ENCODE results near the gene KDM8. TPM values are rescaled to one million over a fixed set of nuclear protein-coding genes. Genes with fewer than 3 reads are reported as not detected.
"Not testable (repeated sequence)": the region's sequence is repeated elsewhere in the genome, so short reads cannot be mapped to it uniquely, and the experiment has no call there.

KDM8 gene
- total RNA-seq, 1 donor, result 6.2 TPM

DNA sequence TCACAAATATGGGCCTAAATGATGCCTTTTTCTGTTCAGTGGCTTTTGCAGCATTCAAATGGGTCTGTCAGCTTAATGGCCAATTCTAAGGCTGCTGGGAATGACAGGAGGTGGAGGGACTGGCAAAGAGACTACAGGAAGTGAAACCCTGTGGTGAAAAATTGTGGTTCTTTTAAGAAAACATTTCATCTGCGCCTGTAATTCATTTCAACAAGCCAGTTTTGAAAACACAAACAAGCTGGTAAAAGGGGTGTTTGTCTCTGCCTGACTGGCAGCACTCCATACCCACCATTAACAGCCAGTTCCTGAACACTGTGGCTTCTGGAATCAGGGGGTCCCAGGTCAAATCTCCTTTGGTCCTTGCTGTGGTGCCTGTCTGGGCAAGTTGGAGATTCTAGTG, 3.6 kb upstream of the KDM8 start:
- peak overlapping the region; percentile 67 for H2AFZ ChIP-seq (ENCODE audit: low read length)
- no peak for DNase-seq (ENCODE audit: insufficient read length, low spot score, missing footprints)
- no peak overlapping the region for H3K4me2 ChIP-seq (ENCODE audit: insufficient read depth, low read length)
- no peaks in the 10 kb centered on the region for H3K9me3 ChIP-seq (ENCODE audit: low read depth, low read length)
- H3K27ac ChIP-seq (ENCODE audit: low read depth, low read length), result no peak overlapping the region
- H3K4me3 ChIP-seq (ENCODE audit: insufficient read depth, low read length), result no peak overlapping the region
- H3K4me1 ChIP-seq (ENCODE audit: insufficient read depth, low read length), result peaks cover 13% of the 10 kb centered on the region
- H4K20me1 ChIP-seq (ENCODE audit: insufficient read depth, low read length), result no peaks in the 10 kb centered on the region
- H3K36me3 ChIP-seq (ENCODE audit: insufficient read depth, low read length), result no peaks in the 10 kb centered on the region
- peaks cover 6% of the 10 kb centered on the region for H3K79me2 ChIP-seq (ENCODE audit: insufficient read depth, low read length)
- TF ChIP-seq, protein P1, sequence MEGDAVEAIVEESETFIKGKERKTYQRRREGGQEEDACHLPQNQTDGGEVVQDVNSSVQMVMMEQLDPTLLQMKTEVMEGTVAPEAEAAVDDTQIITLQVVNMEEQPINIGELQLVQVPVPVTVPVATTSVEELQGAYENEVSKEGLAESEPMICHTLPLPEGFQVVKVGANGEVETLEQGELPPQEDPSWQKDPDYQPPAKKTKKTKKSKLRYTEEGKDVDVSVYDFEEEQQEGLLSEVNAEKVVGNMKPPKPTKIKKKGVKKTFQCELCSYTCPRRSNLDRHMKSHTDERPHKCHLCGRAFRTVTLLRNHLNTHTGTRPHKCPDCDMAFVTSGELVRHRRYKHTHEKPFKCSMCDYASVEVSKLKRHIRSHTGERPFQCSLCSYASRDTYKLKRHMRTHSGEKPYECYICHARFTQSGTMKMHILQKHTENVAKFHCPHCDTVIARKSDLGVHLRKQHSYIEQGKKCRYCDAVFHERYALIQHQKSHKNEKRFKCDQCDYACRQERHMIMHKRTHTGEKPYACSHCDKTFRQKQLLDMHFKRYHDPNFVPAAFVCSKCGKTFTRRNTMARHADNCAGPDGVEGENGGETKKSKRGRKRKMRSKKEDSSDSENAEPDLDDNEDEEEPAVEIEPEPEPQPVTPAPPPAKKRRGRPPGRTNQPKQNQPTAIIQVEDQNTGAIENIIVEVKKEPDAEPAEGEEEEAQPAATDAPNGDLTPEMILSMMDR (IDR thresholded peaks at IDR 0.05; ENCODE audit: extremely low read depth, low read depth, low read length), result no peak
- peaks cover 7% of the 10 kb centered on the region for H3K27me3 ChIP-seq (ENCODE audit: insufficient read depth, low read length)

DNA sequence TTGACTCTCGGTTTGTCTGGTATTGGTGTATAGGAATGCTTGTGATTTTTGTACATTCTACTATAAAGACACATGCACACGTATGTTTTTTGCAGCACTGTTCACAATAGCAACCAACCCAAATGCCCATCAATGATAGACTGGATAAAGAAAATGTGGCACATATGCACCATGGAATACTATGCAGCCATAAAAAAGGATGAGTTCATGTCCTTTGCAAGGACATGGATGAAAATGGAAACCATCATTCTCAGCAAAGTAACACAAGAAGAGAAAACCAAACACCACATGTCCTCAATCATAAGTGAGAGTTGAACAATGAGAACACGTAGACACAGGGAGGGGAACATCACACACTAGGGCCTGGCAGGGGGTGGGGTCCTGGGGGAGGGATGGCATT, 2.4 kb upstream of the KDM8 start:
- not testable (repeated sequence) for H3K36me3 ChIP-seq (ENCODE audit: insufficient read depth, low read length); DNase-seq (ENCODE audit: insufficient read length, low spot score, missing footprints); H3K27ac ChIP-seq (ENCODE audit: low read depth, low read length); H3K79me2 ChIP-seq (ENCODE audit: insufficient read depth, low read length); H4K20me1 ChIP-seq (ENCODE audit: insufficient read depth, low read length); H3K4me3 ChIP-seq (ENCODE audit: insufficient read depth, low read length); H3K9me3 ChIP-seq (ENCODE audit: low read depth, low read length); H2AFZ ChIP-seq (ENCODE audit: low read length); H3K27me3 ChIP-seq (ENCODE audit: insufficient read depth, low read length); H3K4me2 ChIP-seq (ENCODE audit: insufficient read depth, low read length)
- peaks cover 13% of the 10 kb centered on the region for H3K4me1 ChIP-seq (ENCODE audit: insufficient read depth, low read length)

DNA sequence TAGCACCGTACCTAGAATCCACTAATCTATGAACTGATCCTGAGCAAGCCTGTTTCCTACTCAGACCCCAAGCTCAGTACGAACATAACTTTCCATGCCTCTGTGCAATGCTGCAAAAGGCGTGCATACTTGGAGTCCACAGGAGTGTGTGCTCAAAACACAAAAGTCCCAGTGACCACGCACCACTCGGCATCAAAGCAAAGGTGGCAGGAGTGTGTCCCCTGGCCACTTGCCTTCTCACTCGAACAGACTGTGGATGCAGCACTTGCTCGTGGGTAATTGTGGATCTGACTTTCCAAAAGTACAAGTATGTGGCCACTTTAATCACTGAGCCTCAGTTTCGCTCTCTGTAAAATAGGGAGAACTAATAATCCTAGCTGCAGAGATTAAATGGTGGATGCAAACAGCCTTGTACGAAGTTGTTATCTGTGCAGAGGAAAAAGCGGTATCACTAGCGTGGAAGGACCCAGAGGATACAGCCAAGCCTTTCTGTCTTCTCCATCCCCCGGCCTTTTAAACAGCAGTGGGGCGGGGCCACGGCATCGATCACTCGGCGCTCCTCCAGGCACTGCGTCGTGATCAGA, 311 bp upstream of the KDM8 start:
- no peaks in the 10 kb centered on the region for H3K36me3 ChIP-seq (ENCODE audit: insufficient read depth, low read length)
- H2AFZ ChIP-seq (ENCODE audit: low read length), result peak overlapping the region; percentile 100
- H3K4me3 ChIP-seq (ENCODE audit: insufficient read depth, low read length), result peak overlapping the region; percentile 99
- no peaks in the 10 kb centered on the region for H3K9me3 ChIP-seq (ENCODE audit: low read depth, low read length)
- peak overlapping the region; percentile 100 for H3K27ac ChIP-seq (ENCODE audit: low read depth, low read length)
- peaks cover 13% of the 10 kb centered on the region for H3K4me1 ChIP-seq (ENCODE audit: insufficient read depth, low read length)
- H3K27me3 ChIP-seq (ENCODE audit: insufficient read depth, low read length), result no peaks in the 10 kb centered on the region
- H3K79me2 ChIP-seq (ENCODE audit: insufficient read depth, low read length), result peaks cover 10% of the 10 kb centered on the region
- TF ChIP-seq, protein P1 (IDR thresholded peaks at IDR 0.05; ENCODE audit: extremely low read depth, low read depth, low read length), result no peak
- H3K4me2 ChIP-seq (ENCODE audit: insufficient read depth, low read length), result peak overlapping the region; percentile 96
- H4K20me1 ChIP-seq (ENCODE audit: insufficient read depth, low read length), result no peaks in the 10 kb centered on the region
- peak; percentile 92 for DNase-seq (ENCODE audit: insufficient read length, low spot score, missing footprints)

DNA sequence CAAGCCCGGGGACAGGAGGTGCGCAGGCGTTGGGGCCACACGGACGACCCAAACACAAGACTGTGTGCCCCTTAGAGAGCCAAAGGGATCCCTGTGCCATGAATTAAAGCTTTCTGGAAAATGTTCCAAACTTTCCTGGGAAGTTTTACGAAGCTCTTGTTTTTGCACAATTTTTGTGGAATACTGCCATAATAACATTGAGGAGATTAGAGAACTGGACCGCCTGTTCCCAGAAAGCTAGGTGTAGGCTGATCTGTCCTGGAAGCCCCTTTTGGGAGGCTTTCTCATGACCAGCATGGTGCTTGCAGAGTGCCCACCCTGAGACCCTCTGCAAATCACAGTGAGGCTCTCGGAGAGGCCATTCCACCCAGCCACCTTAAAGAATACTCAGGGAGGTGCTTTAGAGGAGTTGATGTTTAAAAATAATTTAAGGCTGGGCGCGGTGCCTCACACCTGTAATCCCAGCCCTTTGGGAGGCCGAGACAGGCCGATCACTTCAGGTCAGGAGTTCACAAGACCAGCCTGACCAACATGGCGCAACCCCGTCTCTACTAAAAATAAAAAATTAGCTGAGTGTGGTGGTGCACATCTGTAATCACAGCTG, 1.1 kb downstream of the KDM8 start:
- H3K27me3 ChIP-seq (ENCODE audit: insufficient read depth, low read length), result no peaks in the 10 kb centered on the region
- H3K4me3 ChIP-seq (ENCODE audit: insufficient read depth, low read length), result peak overlapping the region; percentile 99
- peaks cover 13% of the 10 kb centered on the region for H3K4me1 ChIP-seq (ENCODE audit: insufficient read depth, low read length)
- H3K79me2 ChIP-seq (ENCODE audit: insufficient read depth, low read length), result peaks cover 10% of the 10 kb centered on the region
- H3K36me3 ChIP-seq (ENCODE audit: insufficient read depth, low read length), result no peaks in the 10 kb centered on the region
- peak overlapping the region; percentile 96 for H3K4me2 ChIP-seq (ENCODE audit: insufficient read depth, low read length)
- TF ChIP-seq, protein P1 (IDR thresholded peaks at IDR 0.05; ENCODE audit: extremely low read depth, low read depth, low read length), result no peak
- peak overlapping the region; percentile 97 for H2AFZ ChIP-seq (ENCODE audit: low read length)
- peak overlapping the region; percentile 100 for H3K27ac ChIP-seq (ENCODE audit: low read depth, low read length)
- H4K20me1 ChIP-seq (ENCODE audit: insufficient read depth, low read length), result no peaks in the 10 kb centered on the region
- H3K9me3 ChIP-seq (ENCODE audit: low read depth, low read length), result no peaks in the 10 kb centered on the region
- peak; percentile 37 for DNase-seq (ENCODE audit: insufficient read length, low spot score, missing footprints)
